HepG2 (cell line): ENCODE measurements around the gene ATP13A4. TPM values are rescaled to one million over a fixed set of nuclear protein-coding genes. Genes with fewer than 3 reads are reported as not detected.
A peak's percentile ranks its signal among the peaks of the same experiment; 100 is the strongest.

Source experiments
- ARID2 ChIP-seq: sonication (generic); formaldehyde crosslinking; IDR thresholded peaks from 2 replicates; pipeline ENCODE4 v1.8.1; 2022; ENCODE audit warnings: mild to moderate bottlenecking, missing genetic modification reagents, borderline replicate concordance
- CREB1 ChIP-seq, 2 experiments: fragments of 450-650 bp in 1 of 2; IDR thresholded peaks; 2 replicates each; pipeline ENCODE4 v1.6.1; 2016 to 2017; ENCODE audit warnings: control low read depth in 1 of 2, mild to moderate bottlenecking in 1 of 2, missing compliant biosample characterization in 1 of 2, missing genetic modification characterization in 1 of 2
- EP300 ChIP-seq, 3 experiments: sonication (generic) in 1 of 3; formaldehyde crosslinking in 1 of 3; IDR thresholded peaks; 2 replicates each; pipeline versions ENCODE4 v1.5.1 to v1.6.1; 2011 to 2020; ENCODE audit warnings: low read depth in 2 of 3, low read length in 2 of 3, borderline replicate concordance in 1 of 3, improper control_type of control experiment in 1 of 3, mild to moderate bottlenecking in 1 of 3, missing genetic modification reagents in 1 of 3, moderate library complexity in 1 of 3
- HOXD1 ChIP-seq: sonication (generic); formaldehyde crosslinking; IDR thresholded peaks from 2 replicates; pipeline ENCODE4 v1.5.0; 2020; ENCODE audit warnings: missing genetic modification reagents
- NBN ChIP-seq: fragments of 450-650 bp; conservative IDR thresholded peaks from 2 replicates; pipeline ENCODE4 v1.6.1; 2017
- NFIC ChIP-seq: IDR thresholded peaks from 2 replicates; pipeline ENCODE4 v1.6.1; 2012; ENCODE audit warnings: mild to moderate bottlenecking, low read length, inconsistent platforms
- RFXAP ChIP-seq: sonication (generic); formaldehyde crosslinking; IDR thresholded peaks from 2 replicates; pipeline ENCODE4 v1.4.0; 2020; ENCODE audit warnings: missing genetic modification reagents, borderline replicate concordance
- SP5 ChIP-seq: IDR thresholded peaks from 2 replicates; pipeline ENCODE4 v1.6.1; 2016; ENCODE audit warnings: low read depth, borderline replicate concordance
- TEAD2 ChIP-seq: sonication (generic); formaldehyde crosslinking; IDR thresholded peaks from 2 replicates; pipeline ENCODE4 v1.9.0; 2021; ENCODE audit warnings: missing genetic modification reagents
- TOE1 ChIP-seq: sonication (generic); formaldehyde crosslinking; IDR thresholded peaks from 2 replicates; pipeline ENCODE4 v1.4.0; 2020; ENCODE audit warnings: mild to moderate bottlenecking, missing genetic modification reagents
- ZNF121 ChIP-seq: sonication (generic); formaldehyde crosslinking; IDR thresholded peaks from 2 replicates; pipeline ENCODE4 v1.5.0; 2020; ENCODE audit warnings: mild to moderate bottlenecking, missing genetic modification reagents
- polyA plus RNA-seq, 8 experiments: library from polyadenylated mRNA; depleted of rRNA in 3 of 8; stranded (reverse) in 7 of 8; unstranded in 1 of 8; fragments of >200 nt; fragmentation: Illumina TruSeq in 4 of 8; extraction: Trizol in 4 of 8; gene quantifications; 2 replicates each; pipeline versions ENCODE4 v1.2.1 to v1.2.3, GENCODE V29; 2011 to 2016; ENCODE audit warnings: low read depth in 4 of 8, missing spikeins in 1 of 8, mixed read lengths in 1 of 8; ENCODE audit not compliant: insufficient read depth in 1 of 8
- total RNA-seq, 5 experiments: library from RNA; depleted of rRNA; stranded (reverse); fragments of >200 nt; fragmentation: Illumina TruSeq; extraction: Trizol; gene quantifications; 2 replicates each; pipeline ENCODE4 v1.2.3, GENCODE V29; 2016; ENCODE audit warnings: low read depth in 1 of 5
- TF ChIP-seq, protein P1 (sequence below), 2 experiments: sonication (generic) in 1 of 2; formaldehyde crosslinking in 1 of 2; IDR thresholded peaks; 2 replicates each; pipeline versions ENCODE4 v1.4.0 to v1.6.1; 2016 to 2020; ENCODE audit warnings: borderline replicate concordance in 1 of 2, low read depth in 1 of 2, mild to moderate bottlenecking in 1 of 2, missing genetic modification reagents in 1 of 2
- TF ChIP-seq, protein P2 (sequence below): sonication (generic); formaldehyde crosslinking; IDR thresholded peaks from 2 replicates; pipeline ENCODE4 v1.4.0; 2020; ENCODE audit warnings: missing genetic modification reagents
- TF ChIP-seq, protein P3 (sequence below): fragments of 450-650 bp; IDR thresholded peaks from 2 replicates; pipeline ENCODE4 v1.6.1; 2017

Gene ATP13A4
- total and polyA plus RNA-seq, 2 of the 13 experiments (the other 11 are each of a cell fraction or from before 2014, with no cell fraction given), result 0.01 to 0.07 TPM

DNA sequence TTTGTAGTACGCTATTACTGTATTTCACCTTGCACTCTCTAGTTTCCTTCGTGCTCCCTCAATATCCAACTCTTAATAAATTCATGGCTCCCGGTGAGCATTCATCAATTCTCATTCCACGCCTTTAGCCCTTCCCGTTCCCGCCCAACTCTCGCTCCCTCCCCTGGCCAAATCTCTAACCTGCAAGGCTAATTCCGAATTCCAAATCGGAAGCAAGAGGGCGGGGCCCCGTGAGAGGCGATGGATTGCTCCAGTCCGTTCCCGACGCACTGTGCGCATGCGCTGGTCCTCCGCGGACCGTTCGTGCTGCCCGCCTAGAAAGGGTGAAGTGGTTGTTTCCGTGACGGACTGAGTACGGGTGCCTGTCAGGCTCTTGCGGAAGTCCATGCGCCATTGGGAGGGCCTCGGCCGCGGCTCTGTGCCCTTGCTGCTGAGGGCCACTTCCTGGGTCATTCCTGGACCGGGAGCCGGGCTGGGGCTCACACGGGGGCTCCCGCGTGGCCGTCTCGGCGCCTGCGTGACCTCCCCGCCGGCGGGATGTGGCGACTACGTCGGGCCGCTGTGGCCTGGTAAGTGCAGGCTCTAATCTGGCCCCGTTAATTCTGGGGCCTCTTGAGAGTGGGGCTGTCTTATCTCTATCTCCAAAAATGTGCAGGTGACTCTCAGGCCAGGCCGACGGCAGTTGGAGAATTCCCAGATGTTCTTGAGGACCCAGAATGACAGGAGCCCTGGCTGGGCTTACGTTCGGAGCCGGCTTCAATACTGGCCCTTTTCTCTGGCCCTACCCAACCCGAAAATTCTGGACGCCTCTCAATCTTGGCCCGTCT is 38.4 kb upstream of the ATP13A4 start, which contains the start of gene OPA1 (continued):
- TF ChIP-seq, protein P1, sequence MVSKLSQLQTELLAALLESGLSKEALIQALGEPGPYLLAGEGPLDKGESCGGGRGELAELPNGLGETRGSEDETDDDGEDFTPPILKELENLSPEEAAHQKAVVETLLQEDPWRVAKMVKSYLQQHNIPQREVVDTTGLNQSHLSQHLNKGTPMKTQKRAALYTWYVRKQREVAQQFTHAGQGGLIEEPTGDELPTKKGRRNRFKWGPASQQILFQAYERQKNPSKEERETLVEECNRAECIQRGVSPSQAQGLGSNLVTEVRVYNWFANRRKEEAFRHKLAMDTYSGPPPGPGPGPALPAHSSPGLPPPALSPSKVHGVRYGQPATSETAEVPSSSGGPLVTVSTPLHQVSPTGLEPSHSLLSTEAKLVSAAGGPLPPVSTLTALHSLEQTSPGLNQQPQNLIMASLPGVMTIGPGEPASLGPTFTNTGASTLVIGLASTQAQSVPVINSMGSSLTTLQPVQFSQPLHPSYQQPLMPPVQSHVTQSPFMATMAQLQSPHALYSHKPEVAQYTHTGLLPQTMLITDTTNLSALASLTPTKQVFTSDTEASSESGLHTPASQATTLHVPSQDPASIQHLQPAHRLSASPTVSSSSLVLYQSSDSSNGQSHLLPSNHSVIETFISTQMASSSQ (IDR thresholded peaks at IDR 0.05; ENCODE audit: low read depth), result peak; percentile 57; the same call in 1 of the 2 replicates
- TF ChIP-seq, protein P1 (CRISPR knock-in tag; IDR thresholded peaks at IDR 0.05; ENCODE audit: borderline replicate concordance), result peak; percentile 76; the same call in 1 of the 2 replicates
- no peak for TF ChIP-seq TEAD2 (CRISPR knock-in tag)
- TF ChIP-seq NBN, result no peak
- TF ChIP-seq HOXD1 (CRISPR knock-in tag), result peak; percentile 88; the same call in 1 of the 2 replicates
- peak; percentile 36; the same call in 1 of the 2 replicates for TF ChIP-seq ZNF121
- TF ChIP-seq, protein P2, sequence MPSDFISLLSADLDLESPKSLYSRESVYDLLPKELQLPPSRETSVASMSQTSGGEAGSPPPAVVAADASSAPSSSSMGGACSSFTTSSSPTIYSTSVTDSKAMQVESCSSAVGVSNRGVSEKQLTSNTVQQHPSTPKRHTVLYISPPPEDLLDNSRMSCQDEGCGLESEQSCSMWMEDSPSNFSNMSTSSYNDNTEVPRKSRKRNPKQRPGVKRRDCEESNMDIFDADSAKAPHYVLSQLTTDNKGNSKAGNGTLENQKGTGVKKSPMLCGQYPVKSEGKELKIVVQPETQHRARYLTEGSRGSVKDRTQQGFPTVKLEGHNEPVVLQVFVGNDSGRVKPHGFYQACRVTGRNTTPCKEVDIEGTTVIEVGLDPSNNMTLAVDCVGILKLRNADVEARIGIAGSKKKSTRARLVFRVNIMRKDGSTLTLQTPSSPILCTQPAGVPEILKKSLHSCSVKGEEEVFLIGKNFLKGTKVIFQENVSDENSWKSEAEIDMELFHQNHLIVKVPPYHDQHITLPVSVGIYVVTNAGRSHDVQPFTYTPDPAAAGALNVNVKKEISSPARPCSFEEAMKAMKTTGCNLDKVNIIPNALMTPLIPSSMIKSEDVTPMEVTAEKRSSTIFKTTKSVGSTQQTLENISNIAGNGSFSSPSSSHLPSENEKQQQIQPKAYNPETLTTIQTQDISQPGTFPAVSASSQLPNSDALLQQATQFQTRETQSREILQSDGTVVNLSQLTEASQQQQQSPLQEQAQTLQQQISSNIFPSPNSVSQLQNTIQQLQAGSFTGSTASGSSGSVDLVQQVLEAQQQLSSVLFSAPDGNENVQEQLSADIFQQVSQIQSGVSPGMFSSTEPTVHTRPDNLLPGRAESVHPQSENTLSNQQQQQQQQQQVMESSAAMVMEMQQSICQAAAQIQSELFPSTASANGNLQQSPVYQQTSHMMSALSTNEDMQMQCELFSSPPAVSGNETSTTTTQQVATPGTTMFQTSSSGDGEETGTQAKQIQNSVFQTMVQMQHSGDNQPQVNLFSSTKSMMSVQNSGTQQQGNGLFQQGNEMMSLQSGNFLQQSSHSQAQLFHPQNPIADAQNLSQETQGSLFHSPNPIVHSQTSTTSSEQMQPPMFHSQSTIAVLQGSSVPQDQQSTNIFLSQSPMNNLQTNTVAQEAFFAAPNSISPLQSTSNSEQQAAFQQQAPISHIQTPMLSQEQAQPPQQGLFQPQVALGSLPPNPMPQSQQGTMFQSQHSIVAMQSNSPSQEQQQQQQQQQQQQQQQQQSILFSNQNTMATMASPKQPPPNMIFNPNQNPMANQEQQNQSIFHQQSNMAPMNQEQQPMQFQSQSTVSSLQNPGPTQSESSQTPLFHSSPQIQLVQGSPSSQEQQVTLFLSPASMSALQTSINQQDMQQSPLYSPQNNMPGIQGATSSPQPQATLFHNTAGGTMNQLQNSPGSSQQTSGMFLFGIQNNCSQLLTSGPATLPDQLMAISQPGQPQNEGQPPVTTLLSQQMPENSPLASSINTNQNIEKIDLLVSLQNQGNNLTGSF, result no peak; the same call in 1 of the 2 replicates
- peak in 1 of 2 experiments; percentile 65; a peak in 2 of 4 replicates for TF ChIP-seq EP300 (IDR thresholded peaks at IDR 0.05; ENCODE audit: low read depth in 2 of 2, low read length in 2 of 2)
- peak; percentile 55; the same call in 1 of the 2 replicates for TF ChIP-seq EP300 (CRISPR knock-in tag; IDR thresholded peaks at IDR 0.05; ENCODE audit: borderline replicate concordance)
- no peak for TF ChIP-seq NFIC
- TF ChIP-seq ARID2 (CRISPR knock-in tag), result no peak; the same call in 1 of the 2 replicates
- TF ChIP-seq CREB1 (IDR thresholded peaks at IDR 0.05), result peak; percentile 72
- TF ChIP-seq CREB1 (CRISPR knock-in tag; IDR thresholded peaks at IDR 0.05), result no peak
- peak; percentile 84 for TF ChIP-seq SP5 (CRISPR knock-in tag)
- TF ChIP-seq, protein P3, sequence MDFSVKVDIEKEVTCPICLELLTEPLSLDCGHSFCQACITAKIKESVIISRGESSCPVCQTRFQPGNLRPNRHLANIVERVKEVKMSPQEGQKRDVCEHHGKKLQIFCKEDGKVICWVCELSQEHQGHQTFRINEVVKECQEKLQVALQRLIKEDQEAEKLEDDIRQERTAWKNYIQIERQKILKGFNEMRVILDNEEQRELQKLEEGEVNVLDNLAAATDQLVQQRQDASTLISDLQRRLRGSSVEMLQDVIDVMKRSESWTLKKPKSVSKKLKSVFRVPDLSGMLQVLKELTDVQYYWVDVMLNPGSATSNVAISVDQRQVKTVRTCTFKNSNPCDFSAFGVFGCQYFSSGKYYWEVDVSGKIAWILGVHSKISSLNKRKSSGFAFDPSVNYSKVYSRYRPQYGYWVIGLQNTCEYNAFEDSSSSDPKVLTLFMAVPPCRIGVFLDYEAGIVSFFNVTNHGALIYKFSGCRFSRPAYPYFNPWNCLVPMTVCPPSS, result no peak
- TF ChIP-seq TOE1, result peak; percentile 89; the same call in 1 of the 2 replicates
- TF ChIP-seq RFXAP (CRISPR knock-in tag), result peak; percentile 96
